Neural cell (in vitro differentiated cells): ENCODE data around the gene SULT1A2. TPM values are rescaled to one million over a fixed set of nuclear protein-coding genes. Genes with fewer than 3 reads are reported as not detected.
"Not testable (repeated sequence)": the region's sequence is repeated elsewhere in the genome, so short reads cannot be mapped to it uniquely, and the experiment has no call there.

Experiments used
- H2AFZ ChIP-seq: fragments of 200-600, 300-800 bp; sonication (generic), shearing (Covaris generic); 2 replicates; pipeline ENCODE4 v1.6.0; 2014; ENCODE audit warnings: low read depth, mild to moderate bottlenecking, antibody characterized with exemption, low read length, moderate library complexity
- H3F3A ChIP-seq: fragments of 200-600 bp; shearing (Covaris generic); 2 replicates; pipeline ENCODE4 v1.6.1; 2016; ENCODE audit warnings: mild to moderate bottlenecking, moderate library complexity, mixed read lengths, antibody characterized with exemption, low read length; ENCODE audit not compliant: insufficient read depth, poor library complexity, severe bottlenecking
- H3K27ac ChIP-seq: fragments of 200-600, 300-800 bp; sonication (generic), shearing (Covaris generic); 2 replicates; pipeline ENCODE4 v1.5.1; 2014; ENCODE audit warnings: mild to moderate bottlenecking, low read length, moderate library complexity
- H3K27me3 ChIP-seq: fragments of 300-800, 200-600 bp; sonication (generic), shearing (Covaris generic); 2 replicates; pipeline ENCODE4 v1.6.0; 2014; ENCODE audit warnings: mild to moderate bottlenecking, low read depth, low read length, moderate library complexity; ENCODE audit not compliant: insufficient read depth
- H3K36me3 ChIP-seq: fragments of 300-800, 200-600 bp; sonication (generic), shearing (Covaris generic); 2 replicates; pipeline ENCODE4 v1.5.1; 2014; ENCODE audit warnings: mild to moderate bottlenecking, antibody characterized with exemption, low read length, moderate library complexity; ENCODE audit not compliant: insufficient read depth
- H3K4me2 ChIP-seq: fragments of 300-800, 200-600 bp; sonication (generic), shearing (Covaris generic); 2 replicates; pipeline ENCODE4 v1.6.0; 2014; ENCODE audit warnings: mild to moderate bottlenecking, low read length
- H3K4me3 ChIP-seq: fragments of 300-800, 200-600 bp; sonication (generic), shearing (Covaris generic); 2 replicates; pipeline ENCODE4 v1.5.1; 2014; ENCODE audit warnings: mild to moderate bottlenecking, low read length, moderate library complexity
- H3K79me2 ChIP-seq: fragments of 200-600 bp; shearing (Covaris generic); replicated peaks from 2 replicates; pipeline ENCODE4 v1.6.0; 2014; ENCODE audit warnings: mild to moderate bottlenecking, low read length, moderate library complexity; ENCODE audit not compliant: insufficient read depth
- H3K9ac ChIP-seq: fragments of 300-800, 200-600 bp; sonication (generic), shearing (Covaris generic); 2 replicates; pipeline ENCODE4 v1.6.1; 2016; ENCODE audit warnings: mild to moderate bottlenecking, low read length, mixed read lengths
- H3K9me2 ChIP-seq: fragments of 200-600 bp; shearing (Covaris generic); 2 replicates; pipeline ENCODE4 v1.6.1; 2016; ENCODE audit warnings: mild to moderate bottlenecking, low read length, mixed read lengths; ENCODE audit not compliant: insufficient read depth
- H3K9me3 ChIP-seq: fragments of 200-600, 300-800 bp; sonication (generic), shearing (Covaris generic); 2 replicates; pipeline ENCODE4 v1.6.1; 2016; ENCODE audit warnings: mild to moderate bottlenecking, mixed run types, low read length, moderate library complexity, mixed read lengths
- H4K20me1 ChIP-seq: fragments of 200-600 bp; shearing (Covaris generic); 2 replicates; pipeline ENCODE4 v1.6.1; 2016; ENCODE audit warnings: mild to moderate bottlenecking, mixed run types; ENCODE audit not compliant: insufficient read depth
- CTCF ChIP-seq: fragments of 450-650 bp; IDR thresholded peaks from 2 replicates; pipeline ENCODE4 v1.5.1; 2014; ENCODE audit warnings: antibody characterized with exemption, mild to moderate bottlenecking, moderate library complexity; ENCODE audit not compliant: poor library complexity, severe bottlenecking
- EP300 ChIP-seq: fragments of 450-650 bp; conservative IDR thresholded peaks from 2 replicates; pipeline ENCODE4 v1.6.1; 2014; ENCODE audit warnings: antibody characterized with exemption, mild to moderate bottlenecking, moderate library complexity; ENCODE audit not compliant: poor library complexity, severe bottlenecking
- EZH2 ChIP-seq: fragments of 200-600, 300-800 bp; shearing (Covaris generic), sonication (generic); IDR thresholded peaks from 2 replicates; pipeline ENCODE4 v1.6.1; 2014; ENCODE audit warnings: antibody characterized with exemption, low read length, borderline replicate concordance, mild to moderate bottlenecking; ENCODE audit not compliant: insufficient read depth, poor library complexity, severe bottlenecking
- RAD21 ChIP-seq: fragments of 450-650 bp; conservative IDR thresholded peaks from 2 replicates; pipeline ENCODE4 v1.6.1; 2014; ENCODE audit warnings: antibody characterized with exemption, mild to moderate bottlenecking, moderate library complexity
- SMC3 ChIP-seq: fragments of 450-650 bp; conservative IDR thresholded peaks from 2 replicates; pipeline ENCODE4 v1.6.1; 2014; ENCODE audit warnings: antibody characterized with exemption, mild to moderate bottlenecking, moderate library complexity; ENCODE audit not compliant: poor library complexity
- TAF1 ChIP-seq: IDR thresholded peaks from 2 replicates; pipeline ENCODE4 v1.6.1; 2012; ENCODE audit warnings: low read depth
- polyA plus RNA-seq: library from polyadenylated mRNA; depleted of rRNA; stranded (reverse); fragments of >200 nt; gene quantifications from 2 replicates; pipeline ENCODE4 v1.2.3, GENCODE V29; 2014

SULT1A2 gene
- polyA plus RNA-seq, 1 donor from 2014 or later = not detected

DNA sequence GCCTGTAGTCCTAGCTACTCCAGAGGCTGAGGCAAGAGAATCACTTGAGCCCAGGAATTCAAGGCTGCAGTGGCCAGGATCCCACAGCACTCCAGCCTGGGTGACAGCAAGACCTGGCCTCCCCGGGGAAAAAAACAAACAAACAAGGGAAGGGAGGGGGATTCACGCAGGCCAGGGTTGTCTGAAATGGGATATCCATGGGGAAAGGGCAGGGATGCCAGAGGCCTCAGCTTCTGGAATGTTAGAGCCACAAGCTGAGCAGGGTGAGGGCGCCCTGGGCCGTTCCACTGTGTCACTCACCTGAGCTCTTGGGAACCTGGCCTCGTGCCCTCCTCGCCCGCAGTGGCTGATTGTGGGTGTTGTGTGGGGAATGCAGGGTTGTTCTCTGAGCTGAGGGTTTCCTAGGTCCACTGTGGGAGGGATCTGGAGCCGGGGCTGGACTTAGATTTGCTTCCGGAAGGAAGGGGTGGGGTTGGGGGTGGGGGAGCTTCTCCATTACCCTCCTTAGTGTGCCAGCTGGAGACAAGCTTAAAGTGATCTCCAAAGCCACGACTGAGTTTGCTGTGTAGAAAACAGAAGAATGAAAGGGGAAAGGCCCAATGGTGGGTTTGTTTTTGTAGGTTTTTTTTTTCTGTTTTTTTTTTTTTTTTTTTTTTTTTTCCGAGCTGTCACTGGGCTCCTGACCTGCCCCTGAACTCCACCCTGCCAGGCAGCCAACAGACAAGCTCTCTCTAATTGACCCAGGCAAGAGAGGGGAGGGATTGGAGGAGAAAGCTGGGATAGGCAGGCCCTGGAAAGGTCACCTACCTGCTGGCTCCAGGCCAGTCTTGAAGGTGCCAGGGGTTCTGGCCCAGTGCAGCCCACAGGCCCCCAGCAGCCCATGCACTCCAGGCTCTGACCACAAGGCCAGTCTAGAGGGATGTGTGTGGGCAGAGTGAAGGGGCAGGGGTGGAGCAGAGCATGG is 13.1 kb upstream of the SULT1A2 start, which contains the start of gene SULT1A1:
SULT1A1 (minus strand) TSS at position 414 of the 964 bp plus-strand sequence. CDS start 1,189 bp downstream, outside the sequence.
- Histone ChIP-seq H3K4me3 (no peak within 1 kb of the TSS), H3K4me2 (no peak within 1 kb of the TSS), H3K9me2 (no peaks in the 10 kb centered on the region), H3K36me3 (no peaks in the 10 kb centered on the region), H3K9ac (no peak within 1 kb of the TSS), H3K27me3 (no peaks in the 10 kb centered on the region), H3K27ac (no peak within 1 kb of the TSS), H2AFZ (no peak within 1 kb of the TSS), H3F3A (no peaks in the 10 kb centered on the region), H3K79me2 (no peaks in the 10 kb centered on the region), H3K9me3 (no peaks in the 10 kb centered on the region), H4K20me1 (no peaks in the 10 kb centered on the region)
- no peak for TF ChIP-seq TAF1
- TF ChIP-seq CTCF = no peak
- TF ChIP-seq RAD21 = no peak
- TF ChIP-seq EP300 = no peak
- no peak for TF ChIP-seq EZH2
- no peak for TF ChIP-seq SMC3

- H3K9me2 ChIP-seq, H3K36me3 ChIP-seq, H3K9ac ChIP-seq, H3K4me2 ChIP-seq, H3K27me3 ChIP-seq, H4K20me1 ChIP-seq, H3K27ac ChIP-seq, H3F3A ChIP-seq, H3K79me2 ChIP-seq, H3K4me3 ChIP-seq, H3K9me3 ChIP-seq, H2AFZ ChIP-seq: not testable (repeated sequence)
Observed at GRCh38 chr16:28608867-28609596, 12.2 kb upstream of the SULT1A2 start.

GRCh38 chr16:28608496-28608808 is 11.6 kb upstream of the SULT1A2 start:
- not testable (repeated sequence) for H3K36me3 ChIP-seq, H3K27ac ChIP-seq, H3K9ac ChIP-seq, H3K27me3 ChIP-seq, H4K20me1 ChIP-seq, H2AFZ ChIP-seq, H3K79me2 ChIP-seq, H3K4me3 ChIP-seq, H3K4me2 ChIP-seq, H3F3A ChIP-seq, H3K9me2 ChIP-seq, H3K9me3 ChIP-seq

DNA sequence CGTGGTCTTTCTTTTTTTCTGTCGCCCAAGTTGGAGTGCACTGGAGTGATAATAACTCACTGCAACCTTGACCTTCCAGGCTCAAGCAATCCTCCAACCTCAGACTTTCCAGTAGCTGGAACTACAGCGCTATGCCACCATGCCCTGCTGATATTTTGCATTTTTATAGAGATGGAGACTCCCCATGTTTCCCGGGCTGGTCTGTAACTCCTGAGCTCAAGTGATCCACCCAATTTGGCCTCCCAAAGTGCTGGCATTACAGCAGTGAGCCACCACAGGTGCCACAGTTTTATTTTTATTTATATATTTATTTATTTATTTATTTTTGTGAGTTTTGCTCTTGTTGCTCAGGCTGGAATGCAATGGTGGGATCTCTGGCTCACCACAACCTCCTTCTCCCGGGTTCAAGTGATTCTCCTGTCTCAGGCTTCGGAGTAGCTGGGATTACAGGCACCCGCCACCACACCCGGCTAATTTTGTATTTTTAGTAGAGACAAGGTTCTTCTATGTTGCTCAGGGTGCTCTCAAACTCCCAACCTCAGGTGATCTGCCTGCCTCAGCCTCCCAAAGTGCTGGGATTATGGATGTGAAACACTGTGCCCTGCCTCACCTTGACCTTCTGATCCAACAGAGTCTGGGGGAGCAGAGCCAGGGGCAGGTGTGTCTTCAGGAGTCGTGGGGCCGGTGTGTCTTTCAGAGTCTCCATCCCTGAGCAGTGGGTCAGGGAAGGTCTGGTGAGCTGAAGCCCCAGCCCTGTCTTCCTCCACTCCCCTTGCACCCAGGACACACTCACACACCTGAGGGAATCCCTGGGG is 11.0 kb upstream of the SULT1A2 start:
- H3K9me2 ChIP-seq, H3F3A ChIP-seq, H3K9ac ChIP-seq, H3K4me3 ChIP-seq, H3K27ac ChIP-seq, H4K20me1 ChIP-seq, H3K79me2 ChIP-seq, H3K36me3 ChIP-seq, H2AFZ ChIP-seq, H3K9me3 ChIP-seq, H3K27me3 ChIP-seq, H3K4me2 ChIP-seq: not testable (repeated sequence)
